ENCODE results near the gene DNASE1.

DNASE1 gene

GRCh38 chr16:3701531-3701930 lies 47.0 kb downstream of the DNASE1 start:
- no peak for DNase-seq

- DNase-seq = no peak
Observed at GRCh38 chr16:3702082-3702481, 47.6 kb downstream of the DNASE1 start.

GRCh38 chr16:3706253-3707012 lies 51.9 kb downstream of the DNASE1 start:
- no peak for DNase-seq

All from bone marrow (tissue), 2 donors.